ENCODE data around the gene SCN10A.

The SCN10A gene

GRCh38 chr3:38816026-38816425 lies at the start of gene SCN10A:
TSS of gene SCN10A (minus strand) at chr3:38816217. CDS start at chr3:38794010, 22,207 bp downstream.
- DNase-seq (ENCODE audit: low read depth) = no peak

GRCh38 chr3:38853011-38853410 lies 37.0 kb upstream of the SCN10A start:
- DNase-seq (ENCODE audit: low read depth) = no peak

- no peak for DNase-seq (ENCODE audit: low read depth)
Measured at GRCh38 chr3:38843898-38844297, 27.9 kb upstream of the SCN10A start.

GRCh38 chr3:38842266-38842965 lies 26.4 kb upstream of the SCN10A start:
- no peak for DNase-seq (ENCODE audit: low read depth)

GRCh38 chr3:38840987-38841386 lies 25.0 kb upstream of the SCN10A start:
- no peak for DNase-seq (ENCODE audit: low read depth)

GRCh38 chr3:38837358-38837757 lies 21.3 kb upstream of the SCN10A start:
- DNase-seq (ENCODE audit: low read depth) = no peak

- no peak for DNase-seq (ENCODE audit: low read depth)
Measured at GRCh38 chr3:38836561-38836960, 20.5 kb upstream of the SCN10A start.

- DNase-seq (ENCODE audit: low read depth) = no peak
Measured at GRCh38 chr3:38835939-38836338, 19.9 kb upstream of the SCN10A start.

GRCh38 chr3:38834717-38835116 lies 18.7 kb upstream of the SCN10A start:
- DNase-seq (ENCODE audit: low read depth) = no peak

GRCh38 chr3:38834110-38834509 lies 18.1 kb upstream of the SCN10A start:
- no peak for DNase-seq (ENCODE audit: low read depth)

- no peak for DNase-seq (ENCODE audit: low read depth)
Measured at GRCh38 chr3:38829404-38829803, 13.4 kb upstream of the SCN10A start.

GRCh38 chr3:38828681-38829080 lies 12.7 kb upstream of the SCN10A start:
- DNase-seq (ENCODE audit: low read depth) = no peak

GRCh38 chr3:38827791-38828190 lies 11.8 kb upstream of the SCN10A start:
- DNase-seq (ENCODE audit: low read depth) = no peak

GRCh38 chr3:38826001-38826400 lies 10.0 kb upstream of the SCN10A start:
- no peak for DNase-seq (ENCODE audit: low read depth)

GRCh38 chr3:38824349-38824748 lies 8.3 kb upstream of the SCN10A start:
- DNase-seq (ENCODE audit: low read depth) = no peak

GRCh38 chr3:38823722-38824121 lies 7.7 kb upstream of the SCN10A start:
- DNase-seq (ENCODE audit: low read depth) = no peak

GRCh38 chr3:38823186-38823585 lies 7.2 kb upstream of the SCN10A start:
- no peak for DNase-seq (ENCODE audit: low read depth)

GRCh38 chr3:38811822-38812221 lies 4.2 kb downstream of the SCN10A start:
- no peak for DNase-seq (ENCODE audit: low read depth)

- DNase-seq (ENCODE audit: low read depth) = no peak
Measured at GRCh38 chr3:38805765-38806386, 10.1 kb downstream of the SCN10A start.

- DNase-seq (ENCODE audit: low read depth) = no peak
Measured at GRCh38 chr3:38805004-38805403, 11.0 kb downstream of the SCN10A start.

GRCh38 chr3:38800511-38800910 lies 15.5 kb downstream of the SCN10A start:
- no peak for DNase-seq (ENCODE audit: low read depth)

- DNase-seq (ENCODE audit: low read depth) = no peak
Measured at GRCh38 chr3:38793721-38794120, 22.3 kb downstream of the SCN10A start.

GRCh38 chr3:38792983-38793382 lies 23.0 kb downstream of the SCN10A start:
- no peak for DNase-seq (ENCODE audit: low read depth)

- no peak for DNase-seq (ENCODE audit: low read depth)
Measured at GRCh38 chr3:38782148-38782547, 33.9 kb downstream of the SCN10A start.
